SH-SY5Y (cell line): ENCODE data around the gene MYRIP.

Experiments used
- GATA2 ChIP-seq: IDR thresholded peaks from 2 replicates; pipeline ENCODE4 v1.6.1; 2011; ENCODE audit warnings: mild to moderate bottlenecking, low read depth, low read length
- GATA3 ChIP-seq: IDR thresholded peaks from 2 replicates; pipeline ENCODE4 v1.6.1; 2011; ENCODE audit warnings: low read depth, mild to moderate bottlenecking, low read length, moderate library complexity

DNA sequence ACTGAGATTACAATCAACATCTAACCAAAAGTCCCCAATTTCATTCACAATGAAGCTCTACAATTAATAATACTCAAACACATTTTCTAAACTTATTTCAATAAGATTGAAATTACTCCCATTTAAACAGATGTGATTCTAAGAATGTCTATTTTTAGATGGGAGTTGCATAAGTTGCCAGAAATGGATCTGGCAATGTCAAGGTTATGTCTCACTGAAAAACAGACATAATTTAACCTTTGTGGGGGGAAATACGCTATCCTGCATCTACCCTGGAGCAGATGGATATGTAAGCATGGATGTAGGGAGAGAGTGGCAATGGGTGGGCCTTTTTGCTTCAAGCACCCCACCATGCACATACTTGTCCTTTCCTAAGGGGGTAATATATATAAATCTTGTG lies 493.4 kb downstream of the MYRIP start:
- TF ChIP-seq GATA3 (no peak), GATA2 (no peak)
